ENCODE data around the gene RBM44.
"Not testable (repeated sequence)": the region's sequence is repeated elsewhere in the genome, so short reads cannot be mapped to it uniquely, and the experiment has no call there.

The RBM44 gene

DNA sequence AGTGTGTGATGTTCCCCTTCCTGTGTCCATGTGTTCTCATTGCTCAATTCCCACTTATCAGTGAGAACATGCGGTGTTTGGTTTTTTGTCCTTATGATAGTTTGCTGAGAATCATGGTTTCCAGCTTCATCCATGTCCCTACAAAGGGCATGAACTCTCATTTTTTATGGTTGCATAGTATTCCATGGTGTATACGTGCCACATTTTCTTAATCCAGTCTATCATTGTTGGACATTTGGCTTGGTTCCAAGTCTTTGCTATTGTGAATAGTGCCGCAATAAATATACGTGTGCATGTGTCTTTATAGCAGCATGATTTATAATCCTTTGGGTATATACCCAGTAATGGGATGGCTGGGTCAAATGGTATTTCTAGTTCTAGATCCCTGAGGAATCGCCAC lies 14.9 kb upstream of the RBM44 start:
- not testable (repeated sequence) for DNase-seq

DNA sequence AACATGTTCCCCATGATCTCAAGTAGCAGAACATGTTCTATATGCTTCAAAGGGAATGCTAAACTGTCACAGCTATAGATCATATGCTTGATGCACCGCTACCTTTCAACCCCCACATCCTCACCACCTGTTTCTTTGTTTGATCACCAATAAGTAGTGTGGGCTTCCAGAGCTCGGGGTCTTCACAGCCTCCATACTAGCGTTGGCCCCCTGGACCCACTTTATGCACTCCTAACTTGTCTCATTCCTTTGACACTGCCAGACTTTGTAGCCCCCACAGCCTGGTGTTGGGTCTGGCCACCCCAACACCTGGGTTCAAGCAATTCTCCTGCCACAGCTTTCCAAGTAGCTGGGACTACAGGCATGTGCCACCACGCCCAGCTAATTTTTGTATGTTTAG lies 11.6 kb upstream of the RBM44 start:
- no peak for DNase-seq

DNA sequence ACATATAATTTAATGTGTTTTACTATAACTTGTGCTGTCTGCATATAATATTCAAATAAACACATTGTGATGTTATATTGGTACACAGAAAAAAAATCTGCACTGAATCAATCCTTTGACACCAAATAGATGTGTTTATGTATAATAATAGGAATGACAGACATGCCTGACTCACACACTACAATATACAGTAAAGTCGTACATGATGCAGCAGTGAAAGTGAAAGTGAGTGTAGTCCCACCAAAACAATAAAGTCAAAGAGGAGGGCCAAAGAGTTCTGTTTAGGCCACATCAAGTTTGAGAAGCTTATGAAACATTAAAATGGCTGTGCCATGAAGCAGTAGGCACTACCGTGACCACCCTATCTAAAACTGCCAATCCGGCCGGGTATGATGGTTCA lies 8.2 kb upstream of the RBM44 start:
- DNase-seq = no peak

DNA sequence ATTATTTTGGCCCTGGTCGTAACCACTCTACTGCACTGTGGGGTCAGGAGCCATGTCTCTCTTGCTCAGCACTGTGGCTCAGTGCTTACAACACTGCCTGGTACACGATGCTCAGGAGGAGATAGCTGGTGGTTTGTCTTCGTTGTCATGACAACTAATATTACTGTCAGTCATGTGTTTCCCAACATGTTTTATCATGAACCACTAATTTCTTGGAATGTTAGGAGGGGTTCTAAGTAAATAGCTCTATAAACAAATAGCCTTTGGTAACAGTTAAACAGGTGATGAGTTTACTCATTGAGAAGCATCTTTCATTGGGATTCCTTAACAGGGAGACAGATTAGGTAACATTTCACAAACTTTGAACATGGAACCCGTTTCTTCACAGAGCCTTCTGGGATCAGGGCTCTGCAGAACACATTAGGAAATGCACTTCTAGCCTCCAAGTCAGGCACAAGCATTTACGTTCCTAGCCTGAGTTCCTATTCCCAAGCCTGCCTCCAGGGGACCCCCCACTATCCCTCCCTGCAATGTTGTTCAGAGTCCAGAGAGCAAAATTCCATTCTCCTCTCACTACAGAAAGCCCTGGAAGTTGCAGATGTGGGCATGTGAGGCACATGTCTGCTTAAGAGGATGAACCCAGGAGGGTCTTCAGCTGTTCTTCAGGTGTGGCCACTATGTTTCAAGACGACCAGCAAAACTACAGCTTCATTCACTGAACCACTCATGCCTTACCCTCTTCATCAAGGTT lies 6.4 kb upstream of the RBM44 start:
- DNase-seq = no peak

DNA sequence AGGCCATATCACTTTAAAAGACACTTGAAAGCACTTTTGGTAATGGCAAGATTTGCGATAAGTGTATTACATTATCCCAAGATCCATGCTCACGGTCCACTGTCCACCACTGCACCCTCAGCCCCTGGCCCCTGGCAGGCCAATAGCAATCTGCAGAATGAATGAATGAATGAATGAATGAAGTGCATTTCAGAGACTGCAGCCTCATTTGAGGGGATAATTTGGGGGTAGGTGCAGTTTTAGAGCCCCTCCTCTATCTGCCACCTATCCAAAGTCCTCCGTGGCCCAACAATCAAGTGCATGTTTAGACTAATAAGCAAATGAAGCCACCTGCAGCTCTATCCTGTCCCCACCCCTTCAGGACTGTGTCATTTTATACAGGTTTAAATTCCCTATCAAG lies 1.3 kb upstream of the RBM44 start:
- DNase-seq = no peak

DNA sequence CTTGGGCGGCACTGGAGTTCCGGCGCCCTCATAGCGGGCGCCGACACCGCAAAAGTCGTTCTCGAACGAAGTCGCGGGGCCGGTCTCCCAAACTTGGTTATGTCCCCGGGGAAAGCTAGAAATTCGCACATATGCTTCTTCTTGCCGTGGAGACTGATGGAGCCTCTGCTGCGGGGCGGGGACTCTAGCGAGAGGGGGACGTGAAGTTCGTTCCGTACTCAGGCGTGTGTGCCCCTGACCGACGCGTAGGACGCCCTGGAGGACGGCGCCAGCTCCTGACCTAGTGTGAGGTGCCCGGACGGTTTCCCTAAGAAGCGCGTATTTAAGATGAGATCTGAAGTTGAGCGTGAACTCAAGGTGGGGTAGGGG lies 465 bp downstream of the RBM44 start:
- no peak for DNase-seq

DNA sequence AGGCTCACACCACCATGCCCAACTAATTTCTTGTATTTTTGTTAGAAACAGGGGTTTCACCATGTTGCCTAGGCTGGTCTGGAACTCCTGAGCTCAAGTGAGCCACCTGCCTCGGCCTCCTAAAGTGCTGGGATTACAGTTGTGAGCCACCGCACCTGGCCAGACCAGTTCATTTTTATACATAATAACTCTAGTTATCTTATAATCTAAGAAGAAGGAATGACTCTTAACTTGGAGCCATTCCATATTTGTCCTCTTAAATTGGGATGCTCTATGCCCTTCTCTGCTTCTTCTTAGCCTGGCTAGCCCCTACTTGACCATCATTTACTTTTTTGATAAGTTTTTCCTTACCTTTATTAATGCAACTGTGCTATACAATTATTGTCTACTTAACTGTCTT lies 2.9 kb downstream of the RBM44 start:
- no peak for DNase-seq

DNA sequence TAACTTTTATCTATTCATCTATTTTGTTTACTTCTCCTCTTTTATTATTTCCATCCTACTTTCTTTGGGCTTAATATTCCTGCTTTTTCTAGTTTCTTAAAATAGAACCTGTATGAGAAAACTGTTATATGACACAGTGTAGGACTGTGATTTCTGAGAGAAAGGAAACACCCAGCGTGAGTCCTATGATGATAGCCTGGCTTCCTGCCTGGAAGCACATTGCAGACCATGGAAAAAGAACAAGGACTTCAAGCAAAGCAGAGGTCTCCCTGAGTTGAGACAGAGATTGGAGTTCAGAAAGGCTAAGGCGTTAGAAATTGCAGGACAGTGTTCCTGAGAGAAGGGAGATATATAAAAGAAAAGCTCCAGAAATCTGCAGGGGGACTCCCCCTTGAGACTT lies 7.8 kb downstream of the RBM44 start:
- no peak for DNase-seq

DNA sequence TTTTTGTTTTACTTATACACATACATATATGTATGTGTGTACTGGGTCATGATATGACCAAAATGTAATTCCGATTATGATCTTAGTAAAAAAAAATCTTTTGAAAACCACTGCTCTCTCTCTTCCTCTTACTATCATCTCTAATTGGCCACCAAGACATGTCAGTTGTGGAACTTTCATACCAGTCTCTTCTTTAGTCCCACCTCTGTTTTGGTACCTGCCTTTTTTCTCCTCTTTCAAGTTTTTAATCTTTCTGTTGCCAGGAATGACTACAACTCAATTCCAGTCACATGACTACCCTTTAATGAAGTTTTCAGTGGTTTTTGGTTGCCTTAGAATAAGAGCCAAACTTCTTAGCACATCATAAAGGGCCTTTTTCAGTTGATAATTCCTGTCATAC lies 17.1 kb downstream of the RBM44 start:
- no peak for DNase-seq

DNA sequence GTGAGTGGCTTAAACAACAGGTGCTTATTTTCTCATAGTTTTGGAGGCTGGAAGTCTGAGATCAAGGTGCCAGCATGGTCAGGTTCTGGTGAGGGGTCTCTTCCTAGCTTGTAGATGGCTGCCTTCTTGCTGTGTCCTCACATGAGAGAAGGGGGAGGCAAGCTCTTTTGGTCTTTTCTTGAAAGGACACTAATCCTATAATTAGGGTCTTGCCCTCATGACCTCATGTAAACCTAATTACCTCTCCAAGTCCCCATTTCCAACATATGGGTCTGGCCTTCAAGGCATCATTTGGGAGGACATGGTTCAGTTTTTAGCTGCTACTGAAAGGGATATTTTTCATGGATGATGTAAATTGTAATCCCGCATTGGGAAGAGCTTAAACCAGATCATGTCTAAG lies 18.0 kb downstream of the RBM44 start:
- no peak for DNase-seq

DNA sequence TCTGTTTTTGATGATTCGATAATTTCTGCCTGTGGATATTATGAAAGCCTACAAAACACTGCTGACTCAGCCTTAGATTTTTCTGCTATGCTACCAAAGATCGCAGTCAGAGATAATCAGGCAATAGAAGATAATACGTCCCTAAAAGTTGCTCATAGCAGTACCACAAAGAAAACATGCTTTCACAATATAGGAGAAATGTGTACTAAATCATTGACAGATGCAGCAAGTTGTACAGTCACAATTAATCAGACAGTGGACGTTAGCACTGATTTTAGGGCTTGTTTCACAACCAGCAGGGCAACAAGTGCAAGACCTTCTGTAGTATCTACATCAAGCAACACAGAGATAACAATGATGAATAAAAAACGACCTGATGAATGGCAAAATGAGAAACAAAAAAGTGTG lies 19.5 kb downstream of the RBM44 start:
- no peak for DNase-seq

DNA sequence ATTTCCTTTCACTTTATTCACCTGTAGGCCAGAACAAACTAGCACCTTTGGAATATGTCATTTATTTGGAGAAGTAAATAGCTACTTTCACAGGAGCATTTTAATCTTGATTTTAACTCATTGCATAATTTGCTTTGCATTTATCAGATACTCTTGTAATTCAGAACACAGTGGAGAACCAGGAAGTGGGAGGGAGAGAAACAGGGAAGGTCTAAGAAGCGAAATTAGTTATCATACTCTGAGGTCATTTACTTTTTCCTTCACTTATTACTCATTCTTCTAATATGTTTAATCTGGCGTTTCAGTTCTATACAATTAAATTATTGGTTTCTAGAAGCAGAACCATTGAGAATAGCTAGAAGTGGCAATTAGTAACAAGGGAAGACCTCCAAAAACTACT lies 20.7 kb downstream of the RBM44 start:
- DNase-seq = no peak

DNA sequence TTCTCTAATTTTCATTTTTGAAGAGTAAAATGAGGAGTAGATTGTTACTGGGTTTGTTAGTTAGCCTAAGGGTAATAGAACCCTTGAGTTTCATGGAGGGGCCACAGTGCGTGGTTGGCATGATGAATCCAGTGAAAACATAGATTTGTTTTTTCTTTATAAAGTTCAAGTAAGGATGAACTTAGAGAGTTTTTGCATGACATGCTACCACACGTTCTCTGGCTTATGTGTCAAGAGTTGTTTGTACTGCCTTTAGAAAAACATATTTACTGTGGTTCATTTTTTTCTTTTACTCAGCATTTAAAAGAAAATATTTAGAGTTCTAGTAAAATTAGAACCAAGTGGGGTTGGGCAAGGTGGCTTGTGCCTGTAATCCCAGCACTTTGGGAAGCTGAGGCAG lies 21.8 kb downstream of the RBM44 start:
- no peak for DNase-seq

DNA sequence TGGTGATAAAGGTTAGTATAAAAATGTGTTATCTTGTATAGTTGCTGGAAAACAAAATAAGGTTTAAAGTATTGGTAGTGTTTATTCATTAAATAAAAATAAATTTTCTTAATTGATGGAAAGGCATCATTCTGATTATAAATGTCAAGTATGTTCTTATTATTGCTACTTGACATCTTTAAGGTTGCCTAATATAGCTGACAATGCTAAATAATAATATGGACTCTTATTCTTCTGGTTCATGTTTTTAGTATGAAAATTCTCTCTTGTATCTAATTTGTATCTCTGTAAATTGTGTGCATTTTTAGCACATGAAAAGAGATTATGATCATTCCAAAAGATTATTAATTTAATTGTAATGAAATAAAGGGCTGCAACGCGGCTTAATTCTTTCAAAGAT lies 25.0 kb downstream of the RBM44 start:
- DNase-seq = no peak

DNA sequence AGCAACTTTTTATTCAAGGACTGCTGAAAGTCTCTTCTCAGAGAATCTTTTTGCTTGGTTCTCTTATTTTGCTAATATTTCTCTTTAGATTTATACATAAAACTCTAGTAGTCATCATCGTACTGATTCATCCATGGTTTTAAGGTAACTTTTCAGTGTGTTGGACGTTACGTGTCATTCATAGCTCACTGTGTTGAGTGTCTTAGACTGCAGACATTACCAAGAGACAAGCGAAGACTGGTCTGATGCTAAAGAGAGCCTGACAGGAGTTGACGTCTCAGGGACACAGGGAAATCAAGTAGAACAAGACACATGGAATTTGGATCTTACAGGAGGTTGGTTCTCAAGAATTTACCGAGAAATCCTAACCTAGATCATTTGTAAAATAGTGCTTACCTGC lies 25.5 kb downstream of the RBM44 start:
- DNase-seq = no peak

DNA sequence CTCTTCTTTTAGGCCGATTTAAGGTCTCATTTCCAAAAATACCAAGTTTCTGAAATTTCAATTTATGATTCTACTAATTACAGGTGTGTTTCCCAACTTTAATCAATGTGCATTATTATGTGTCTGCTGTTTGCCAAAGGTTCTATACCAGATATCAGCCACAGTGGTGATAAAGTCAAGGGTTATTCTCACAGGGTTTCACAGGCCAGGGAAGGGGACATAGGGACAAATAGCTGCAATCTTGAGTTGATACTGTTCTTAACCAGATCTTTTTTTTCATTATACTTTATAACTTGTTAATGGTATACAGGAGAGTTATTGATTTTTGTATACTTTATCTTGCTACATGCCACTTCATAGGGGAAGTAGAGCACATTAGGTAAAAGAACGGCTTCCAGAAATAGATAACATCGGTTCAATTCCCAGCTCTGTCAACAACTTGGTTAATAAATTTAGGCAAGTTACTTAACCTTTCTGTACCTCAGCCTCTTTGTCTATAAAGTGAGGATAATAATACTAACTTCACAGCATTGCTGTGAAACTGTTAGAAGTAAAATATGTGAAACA lies 28.9 kb downstream of the RBM44 start:
- no peak for DNase-seq

DNA sequence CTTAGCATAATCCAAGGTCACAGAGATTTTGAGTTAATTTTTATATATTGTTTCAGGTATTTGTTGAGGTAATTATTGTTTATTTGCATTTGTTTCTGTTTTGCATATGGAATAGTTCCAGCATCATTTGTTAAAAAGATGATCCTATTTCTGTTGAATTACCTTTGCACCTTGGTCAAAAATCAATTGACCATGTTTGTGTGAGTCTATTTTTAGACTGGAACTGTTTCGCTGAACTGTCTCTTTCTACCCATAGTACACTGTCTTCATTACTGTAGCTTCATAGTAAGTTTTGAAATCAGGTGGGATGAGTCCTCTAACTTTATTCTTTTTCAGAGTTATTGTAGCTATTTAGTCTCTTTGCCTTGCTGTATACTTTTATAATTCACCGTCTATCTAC lies 31.9 kb downstream of the RBM44 start:
- no peak for DNase-seq

DNA sequence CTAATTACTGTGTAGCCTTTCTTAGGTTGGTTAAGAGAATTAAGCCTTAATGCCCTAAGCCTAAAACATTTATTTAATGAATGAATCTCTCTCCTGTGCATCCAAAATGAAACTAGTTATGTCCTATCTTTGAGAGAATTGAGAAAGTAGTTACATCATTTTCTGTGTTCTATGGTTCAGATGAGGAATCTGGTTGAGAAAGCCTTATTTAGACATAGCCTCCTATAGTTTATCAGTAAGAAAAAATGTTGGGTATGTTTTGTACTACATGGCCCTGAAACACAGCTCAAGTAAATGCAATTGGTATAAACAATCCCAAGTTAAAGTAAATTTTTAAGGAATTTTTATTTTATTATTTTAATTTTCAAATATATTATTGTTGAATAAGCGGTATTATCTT lies 35.0 kb downstream of the RBM44 start:
- no peak for DNase-seq

DNA sequence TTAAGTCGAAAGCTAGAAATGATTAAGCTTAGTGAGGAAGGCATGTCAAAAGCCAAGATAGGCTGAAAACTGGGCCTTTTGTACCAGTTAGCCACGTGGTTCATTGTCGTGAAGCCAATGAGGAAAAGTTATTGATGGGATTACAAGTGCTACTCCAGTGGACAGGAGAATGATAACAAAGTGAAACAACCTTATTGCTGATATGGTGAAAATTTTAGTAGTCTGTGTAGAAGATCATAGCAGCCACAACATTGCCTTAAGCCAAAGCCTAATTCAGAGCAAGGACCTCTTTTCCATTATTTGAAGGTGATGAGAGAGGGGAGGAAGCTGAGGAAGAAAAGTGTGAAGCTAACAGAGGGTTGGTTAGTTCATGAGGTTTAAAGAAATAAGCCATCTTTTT lies 36.8 kb downstream of the RBM44 start:
- no peak for DNase-seq

DNA sequence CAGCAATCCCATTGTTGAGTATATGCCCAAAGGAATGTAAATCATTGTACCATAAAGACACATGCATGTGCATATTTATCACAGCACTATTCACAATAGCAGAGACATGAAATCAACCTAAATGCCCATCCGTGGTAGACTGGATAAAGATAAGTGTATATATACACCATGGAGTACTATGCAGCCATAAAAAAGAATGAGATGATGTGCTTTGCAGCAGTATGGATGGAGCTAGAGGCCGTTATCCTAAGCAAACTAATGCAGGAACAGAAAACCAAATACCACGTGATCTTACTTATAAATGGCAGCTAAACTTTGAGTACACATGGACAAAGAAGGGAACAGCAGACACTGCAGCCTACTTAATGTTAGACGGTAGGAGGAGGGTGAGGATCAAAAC lies 42.5 kb downstream of the RBM44 start:
- DNase-seq = no peak

DNA sequence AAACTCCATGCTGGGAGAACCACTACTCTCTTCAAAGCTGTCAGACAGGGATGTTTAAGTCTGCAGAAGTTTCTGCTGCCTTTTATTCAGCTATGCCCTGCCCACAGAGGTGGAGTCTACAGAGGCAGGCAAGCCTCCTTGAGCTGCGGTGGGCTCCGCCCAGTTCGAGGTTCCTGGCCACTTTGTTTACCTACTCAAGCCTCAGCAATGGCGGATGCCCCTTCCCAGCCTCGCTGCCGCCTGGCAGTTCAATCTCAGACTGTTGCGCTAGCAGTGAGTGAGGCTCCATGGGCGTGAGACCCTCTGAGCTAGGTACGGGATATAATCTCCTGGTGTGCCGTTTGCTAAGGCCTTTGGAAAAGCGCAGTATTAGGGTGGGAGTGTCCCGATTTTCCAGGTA lies 50.4 kb downstream of the RBM44 start:
- DNase-seq = not testable (repeated sequence)

DNA sequence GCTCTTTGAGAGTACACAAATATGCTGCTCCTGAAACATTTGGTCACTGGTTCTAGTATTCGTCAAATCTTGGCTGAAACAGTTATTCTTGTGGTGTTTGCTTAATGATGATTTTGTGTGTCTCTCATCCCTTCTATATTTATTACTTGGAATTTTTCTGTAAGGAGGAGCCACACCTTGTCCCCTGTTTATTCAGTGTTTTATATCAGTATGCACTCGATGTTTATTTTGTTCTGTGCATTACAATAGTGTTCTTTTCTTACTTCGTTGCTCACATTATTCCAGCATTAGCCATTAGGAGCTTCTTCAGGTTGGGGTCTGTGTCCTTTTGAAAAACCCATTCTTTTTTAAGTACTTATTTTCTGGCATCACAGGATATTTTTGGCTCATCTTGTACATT lies 55.7 kb downstream of the RBM44 start:
- no peak for DNase-seq

DNA sequence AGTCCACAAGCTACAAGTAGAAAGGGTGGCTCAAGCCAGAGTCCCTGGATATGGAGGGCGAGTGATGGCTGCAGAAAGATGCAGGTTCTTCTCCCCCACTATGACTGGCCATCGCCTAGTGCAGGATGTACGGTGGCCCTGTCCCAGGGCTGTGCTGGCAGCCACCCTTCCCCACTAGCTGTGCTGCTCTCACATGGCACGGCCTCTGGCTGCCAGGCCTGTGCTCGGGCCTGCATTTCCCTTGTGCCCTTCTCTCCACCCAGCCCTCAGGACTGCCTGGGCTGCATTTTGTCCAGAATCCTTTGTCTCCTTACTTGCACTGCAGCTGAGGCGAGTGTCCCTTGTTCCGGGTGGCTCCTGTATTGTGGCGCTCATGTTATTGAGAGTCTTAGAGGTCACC lies 59.2 kb downstream of the RBM44 start:
- DNase-seq = no peak

DNA sequence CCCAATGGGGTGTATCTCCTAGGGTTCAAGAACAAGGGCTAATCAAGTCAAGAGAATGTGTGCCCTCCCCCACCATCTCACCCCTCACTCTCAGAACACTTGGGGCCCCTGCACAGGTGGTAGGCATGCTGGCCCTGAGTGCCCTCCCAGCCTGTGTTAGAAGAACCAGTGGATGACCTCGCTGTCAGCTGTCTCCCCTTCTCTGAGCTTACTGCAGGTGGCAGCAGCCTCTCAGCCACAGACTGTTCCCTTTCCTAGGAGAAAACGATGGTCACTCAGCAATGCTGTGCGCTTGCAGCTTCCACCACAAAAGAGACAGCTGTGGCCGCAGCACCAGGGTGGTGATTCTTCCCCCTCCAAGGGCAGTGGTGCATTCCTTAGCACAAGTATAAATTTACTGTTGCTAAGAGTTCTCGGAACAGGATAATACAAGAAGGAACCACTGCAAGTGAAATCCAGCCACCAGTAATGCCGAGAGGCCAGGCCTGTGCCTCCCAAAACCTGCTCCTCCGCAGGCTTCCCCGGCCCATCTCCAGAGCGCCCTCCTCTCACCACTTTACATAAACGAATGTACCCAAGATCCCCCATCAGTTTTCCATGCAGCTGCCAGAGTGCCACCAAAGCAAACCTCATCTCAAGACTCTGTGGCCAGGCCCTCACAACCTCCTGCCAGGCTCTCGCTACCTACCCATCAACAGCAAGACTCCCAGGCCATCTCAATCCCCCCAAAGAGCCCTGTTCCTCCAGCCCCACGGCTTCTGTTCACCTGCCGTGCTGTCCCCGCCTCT lies 59.9 kb downstream of the RBM44 start:
- peak; percentile 45 for DNase-seq

DNA sequence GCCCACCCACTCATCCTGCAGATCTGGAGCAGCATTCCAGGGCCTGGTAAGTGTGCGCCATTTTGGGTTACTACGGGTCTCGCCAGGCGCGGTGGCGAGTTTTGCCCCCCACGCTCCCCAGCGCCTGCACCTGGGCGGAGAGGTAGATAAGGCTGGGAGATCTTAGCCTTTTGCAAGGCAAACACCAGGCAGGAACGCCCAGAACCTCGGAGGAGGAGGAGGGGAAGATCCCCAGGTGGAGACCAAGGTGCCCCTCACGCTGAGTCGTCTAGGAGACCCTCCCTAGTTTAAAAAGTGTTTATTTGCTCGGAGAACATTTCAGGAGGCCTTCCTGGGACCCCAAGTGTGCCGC lies 60.5 kb downstream of the RBM44 start:
- DNase-seq = no peak

All from NCI-H510A (cell line).